Neuron (in vitro differentiated cells): ENCODE data around the gene RAP1GAP2.

Experiments used
- H2AFZ ChIP-seq: one replicate; pipeline ENCODE4 v1.6.1; 2013; ENCODE audit warnings: low read depth, mild to moderate bottlenecking, inconsistent platforms, low read length, moderate library complexity
- H3K27me3 ChIP-seq: one replicate; pipeline ENCODE4 v1.6.1; 2013; ENCODE audit warnings: low read length; ENCODE audit not compliant: insufficient read depth
- H3K36me3 ChIP-seq: one replicate; pipeline ENCODE4 v1.6.1; 2013; ENCODE audit warnings: low read length; ENCODE audit not compliant: insufficient read depth
- H3K4me1 ChIP-seq: one replicate; pipeline ENCODE4 v1.6.1; 2013; ENCODE audit warnings: low read length; ENCODE audit not compliant: insufficient read depth
- H3K4me3 ChIP-seq: 2 replicates; pipeline ENCODE4 v1.5.1; 2013; ENCODE audit warnings: mild to moderate bottlenecking, low read length, moderate library complexity
- H3K9me3 ChIP-seq: one replicate; pipeline ENCODE4 v1.6.1; 2013; ENCODE audit warnings: low read length

The RAP1GAP2 gene

DNA sequence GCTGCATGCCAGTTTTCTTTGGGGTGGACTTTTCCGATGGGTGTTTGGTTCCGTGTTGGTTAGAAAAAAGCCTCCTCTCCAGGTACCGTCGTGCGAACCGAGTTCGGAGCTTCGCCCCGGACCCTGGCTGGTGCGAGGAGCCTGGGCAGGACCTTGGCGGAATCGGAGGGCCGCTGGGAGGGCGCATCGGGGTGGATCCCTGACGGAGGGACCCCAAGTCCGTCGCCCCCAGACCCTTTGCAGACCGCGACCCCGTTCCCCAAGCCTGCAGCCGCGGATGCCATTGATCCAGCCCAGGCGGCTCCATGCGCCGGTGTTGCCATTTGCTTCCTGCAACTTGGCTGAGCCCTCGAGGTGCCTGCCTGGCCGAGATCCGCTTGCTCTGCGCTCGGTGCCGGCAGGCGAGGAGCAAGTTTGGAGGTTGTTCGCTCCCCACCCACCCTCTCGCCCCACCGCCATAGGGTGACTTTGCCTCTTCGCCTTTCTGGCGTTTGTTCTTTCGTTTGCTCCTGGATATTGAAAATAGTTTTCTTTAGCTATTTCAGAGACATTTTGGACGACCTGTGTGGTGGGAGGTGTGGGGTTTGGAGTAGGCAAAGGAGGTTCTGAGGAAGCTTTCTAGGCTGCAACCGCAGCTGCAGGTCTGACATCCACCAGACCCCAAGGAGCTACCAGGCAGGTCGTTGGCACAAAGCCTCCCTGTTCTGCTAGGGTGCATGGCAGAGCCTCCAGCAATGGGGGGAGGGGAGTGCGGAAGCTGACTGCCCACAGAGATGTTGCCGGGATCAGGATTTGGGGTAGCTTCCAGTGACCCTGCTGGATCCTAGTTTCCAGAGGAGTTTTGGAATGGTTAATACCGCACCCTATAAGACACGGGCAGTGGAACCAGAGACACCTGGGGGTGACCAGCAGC is 58.2 kb downstream of the RAP1GAP2 start:
- no peak overlapping the region for H2AFZ ChIP-seq
- no peaks in the 10 kb centered on the region for H3K4me1 ChIP-seq
- H3K36me3 ChIP-seq = no peaks in the 10 kb centered on the region
- peaks cover 64% of the 10 kb centered on the region for H3K27me3 ChIP-seq
- H3K4me3 ChIP-seq = no peak overlapping the region
- H3K9me3 ChIP-seq = no peaks in the 10 kb centered on the region

DNA sequence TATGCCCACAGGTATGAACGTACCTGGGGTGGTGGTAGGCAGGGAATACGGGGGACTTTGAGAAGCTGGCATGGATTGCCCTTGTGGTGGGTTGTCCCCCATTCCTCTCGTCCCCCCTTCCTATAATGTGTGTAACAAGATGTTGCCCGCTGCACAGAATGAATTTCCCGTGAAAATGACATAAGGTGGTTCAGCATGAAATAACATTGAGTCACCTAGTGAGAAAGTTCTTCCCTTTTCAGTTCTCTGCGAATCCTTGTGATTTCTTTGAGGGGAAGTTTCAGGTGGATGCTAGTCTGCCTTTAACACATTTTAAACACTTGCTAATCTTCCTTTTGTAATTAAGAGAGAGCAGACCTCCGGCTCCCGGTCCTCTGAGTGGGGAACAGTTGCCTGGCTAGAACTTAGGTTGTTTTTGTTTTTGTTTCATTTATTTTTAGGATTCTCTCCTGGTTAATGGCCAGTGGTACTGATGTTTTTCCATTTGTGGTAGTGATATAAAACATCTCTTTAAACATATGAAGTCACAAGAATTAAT is 58.9 kb downstream of the RAP1GAP2 start:
- no peaks in the 10 kb centered on the region for H3K36me3 ChIP-seq
- no peaks in the 10 kb centered on the region for H3K9me3 ChIP-seq
- peaks cover 60% of the 10 kb centered on the region for H3K27me3 ChIP-seq
- no peak overlapping the region for H2AFZ ChIP-seq
- H3K4me3 ChIP-seq = no peak overlapping the region
- no peaks in the 10 kb centered on the region for H3K4me1 ChIP-seq

DNA sequence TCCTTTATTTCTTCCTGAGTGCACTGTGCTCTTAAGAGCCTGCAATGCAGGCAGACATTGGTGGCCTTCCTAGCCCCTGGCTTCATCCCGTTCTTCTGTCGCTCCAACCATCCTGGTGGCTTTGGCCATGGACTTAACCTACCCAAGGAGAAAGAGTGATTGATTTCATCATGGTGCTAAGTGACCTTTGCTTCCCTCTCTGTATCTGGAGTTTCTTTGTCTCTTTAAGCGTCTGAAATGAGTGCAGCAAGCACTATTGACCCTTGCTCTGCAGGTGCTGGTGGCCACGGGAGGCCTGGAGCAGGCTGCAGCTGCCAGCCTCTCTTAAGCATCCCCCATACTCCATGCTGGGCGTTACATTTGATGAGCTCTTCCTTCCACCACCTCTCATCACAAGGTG is 60.5 kb downstream of the RAP1GAP2 start:
- no peak overlapping the region for H3K4me3 ChIP-seq
- no peaks in the 10 kb centered on the region for H3K36me3 ChIP-seq
- peaks cover 52% of the 10 kb centered on the region for H3K27me3 ChIP-seq
- no peak overlapping the region for H2AFZ ChIP-seq
- H3K4me1 ChIP-seq = no peaks in the 10 kb centered on the region
- no peaks in the 10 kb centered on the region for H3K9me3 ChIP-seq

GRCh38 chr17:2860045-2860444 is 63.8 kb downstream of the RAP1GAP2 start:
- peaks cover 24% of the 10 kb centered on the region for H3K27me3 ChIP-seq
- H3K36me3 ChIP-seq = no peaks in the 10 kb centered on the region
- no peak overlapping the region for H2AFZ ChIP-seq
- no peak overlapping the region for H3K4me3 ChIP-seq
- H3K9me3 ChIP-seq = no peaks in the 10 kb centered on the region
- H3K4me1 ChIP-seq = no peaks in the 10 kb centered on the region

GRCh38 chr17:2860883-2861282 is 64.6 kb downstream of the RAP1GAP2 start:
- H3K4me3 ChIP-seq = no peak overlapping the region
- no peaks in the 10 kb centered on the region for H3K36me3 ChIP-seq
- H3K9me3 ChIP-seq = no peaks in the 10 kb centered on the region
- H3K27me3 ChIP-seq = peaks cover 17% of the 10 kb centered on the region
- H3K4me1 ChIP-seq = no peaks in the 10 kb centered on the region
- H2AFZ ChIP-seq = no peak overlapping the region

DNA sequence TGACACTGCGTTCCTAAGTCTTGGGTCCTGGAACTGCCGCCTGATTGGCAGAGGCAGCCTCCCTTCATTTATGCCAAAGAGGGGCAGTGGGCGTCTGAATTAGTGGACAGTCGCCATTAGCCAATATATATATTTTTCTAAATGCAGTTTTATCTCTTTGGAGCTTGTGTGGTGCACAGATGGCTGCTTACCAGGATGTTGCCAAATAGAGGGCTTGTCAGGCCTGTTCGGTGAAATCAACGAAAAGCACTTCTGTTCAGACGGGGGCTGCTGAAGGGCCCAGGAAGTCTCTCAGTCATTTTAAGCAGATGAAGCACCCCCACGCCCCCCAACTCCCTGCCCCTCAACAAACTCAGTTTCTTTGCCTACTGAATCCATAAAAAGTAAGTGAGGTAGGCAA is 66.0 kb downstream of the RAP1GAP2 start:
- Histone ChIP-seq H3K4me3 (no peak overlapping the region), H3K4me1 (no peaks in the 10 kb centered on the region), H3K27me3 (peaks cover 4% of the 10 kb centered on the region), H2AFZ (no peak overlapping the region), H3K9me3 (no peaks in the 10 kb centered on the region), H3K36me3 (no peaks in the 10 kb centered on the region)

GRCh38 chr17:2863204-2863603 is 67.0 kb downstream of the RAP1GAP2 start:
- no peaks in the 10 kb centered on the region for H3K4me1 ChIP-seq
- H3K36me3 ChIP-seq = no peaks in the 10 kb centered on the region

DNA sequence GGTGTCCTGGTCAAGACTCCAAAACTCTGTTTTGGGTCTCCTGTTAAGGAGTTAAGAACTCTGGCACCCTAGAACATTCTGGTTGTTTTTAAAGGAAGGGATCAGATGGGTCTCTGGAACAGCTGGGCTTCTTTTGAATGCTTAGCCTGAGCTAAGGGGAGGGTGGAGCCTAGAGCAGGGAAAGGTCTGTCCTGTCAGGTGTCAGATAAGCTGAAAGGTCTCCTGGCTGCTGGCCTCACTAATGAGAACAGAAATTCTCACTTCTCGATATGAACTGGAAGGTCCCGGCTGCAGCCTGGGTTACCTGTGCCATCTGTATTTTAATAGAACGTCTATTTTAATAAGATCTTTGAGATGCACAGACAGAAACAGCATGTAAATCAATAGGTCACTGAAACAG is 69.0 kb downstream of the RAP1GAP2 start:
- Histone ChIP-seq H3K9me3 (no peaks in the 10 kb centered on the region), H2AFZ (no peak overlapping the region), H3K36me3 (no peaks in the 10 kb centered on the region), H3K4me3 (no peak overlapping the region), H3K4me1 (no peaks in the 10 kb centered on the region), H3K27me3 (no peaks in the 10 kb centered on the region)

More at GRCh38 chr17:2863204-2863603, 67.0 kb downstream of the RAP1GAP2 start:
- Histone ChIP-seq H3K9me3 (no peaks in the 10 kb centered on the region), H3K27me3 (no peaks in the 10 kb centered on the region), H2AFZ (no peak overlapping the region), H3K4me3 (no peak overlapping the region)

- no peaks in the 10 kb centered on the region for H3K36me3 ChIP-seq
- H3K9me3 ChIP-seq = no peaks in the 10 kb centered on the region
- H3K4me3 ChIP-seq = no peak overlapping the region
- H3K27me3 ChIP-seq = no peaks in the 10 kb centered on the region
- H3K4me1 ChIP-seq = no peaks in the 10 kb centered on the region
- H2AFZ ChIP-seq = no peak overlapping the region
These were observed 71.5 kb downstream of the RAP1GAP2 start for GRCh38 chr17:2867441-2868424.

DNA sequence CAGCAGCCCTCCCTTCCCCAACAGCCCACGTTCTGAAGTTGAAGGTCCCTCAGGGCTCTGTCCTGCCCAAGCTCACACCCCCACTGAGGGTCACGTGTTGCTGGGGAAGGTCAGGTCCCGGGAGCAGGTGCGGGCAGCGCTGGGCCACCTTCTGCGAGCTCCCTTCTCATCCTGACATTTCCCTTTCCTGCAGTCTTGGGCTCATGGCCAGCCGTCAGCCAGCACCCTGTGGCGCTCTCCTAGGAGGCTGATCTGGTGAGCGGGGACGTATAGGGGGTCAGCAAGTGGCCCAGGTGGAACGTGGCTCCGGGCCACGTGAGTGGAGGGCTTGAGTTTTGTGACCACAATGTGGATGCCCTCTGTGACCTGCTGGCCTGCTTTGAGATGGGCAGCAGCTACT is 73.4 kb downstream of the RAP1GAP2 start:
- peaks cover 8% of the 10 kb centered on the region for H3K4me1 ChIP-seq
- H3K27me3 ChIP-seq = no peaks in the 10 kb centered on the region

GRCh38 chr17:2871205-2871604 is 75.0 kb downstream of the RAP1GAP2 start:
- Histone ChIP-seq H3K4me3 (no peak overlapping the region), H3K27me3 (no peaks in the 10 kb centered on the region)

More for the DNA sequence above, 73.4 kb downstream of the RAP1GAP2 start:
- no peak overlapping the region for H2AFZ ChIP-seq
- no peaks in the 10 kb centered on the region for H3K36me3 ChIP-seq
- no peaks in the 10 kb centered on the region for H3K9me3 ChIP-seq
- H3K4me3 ChIP-seq = no peak overlapping the region

GRCh38 chr17:2871720-2872119 is 75.5 kb downstream of the RAP1GAP2 start:
- H2AFZ ChIP-seq = no peak overlapping the region
- H3K9me3 ChIP-seq = no peaks in the 10 kb centered on the region
- H3K36me3 ChIP-seq = no peaks in the 10 kb centered on the region
- no peak overlapping the region for H3K4me3 ChIP-seq
- peaks cover 10% of the 10 kb centered on the region for H3K4me1 ChIP-seq
- no peaks in the 10 kb centered on the region for H3K27me3 ChIP-seq

More at GRCh38 chr17:2871205-2871604, 75.0 kb downstream of the RAP1GAP2 start:
- H3K9me3 ChIP-seq = no peaks in the 10 kb centered on the region
- no peak overlapping the region for H2AFZ ChIP-seq
- H3K36me3 ChIP-seq = no peaks in the 10 kb centered on the region
- peaks cover 10% of the 10 kb centered on the region for H3K4me1 ChIP-seq

- Histone ChIP-seq H3K36me3 (no peaks in the 10 kb centered on the region), H3K4me1 (peaks cover 10% of the 10 kb centered on the region), H3K27me3 (no peaks in the 10 kb centered on the region), H2AFZ (no peak overlapping the region), H3K9me3 (no peaks in the 10 kb centered on the region), H3K4me3 (no peak overlapping the region)
These were observed 76.0 kb downstream of the RAP1GAP2 start for GRCh38 chr17:2872282-2872681.
